Measurements from ENCODE around the gene RBBP8NL. TPM values are rescaled to one million over a fixed set of nuclear protein-coding genes. Genes with fewer than 3 reads are reported as not detected.

RBBP8NL gene
- polyA plus RNA-seq (2012; ENCODE audit: insufficient read depth, insufficient read length, low read depth) = not detected

GRCh38 chr20:62427172-62428001 is at the start of gene RBBP8NL:
Gene RBBP8NL, minus strand, starts transcription at chr20:62427539. Its CDS starts 7,892 bp downstream, at chr20:62419647.
- no peak for TF ChIP-seq CTCF (IDR thresholded peaks at IDR 0.05; ENCODE audit: low read depth, low read length)
- no peak for DNase-seq
- no peaks in the 10 kb centered on the region for H3K27me3 ChIP-seq
- no peaks in the 10 kb centered on the region for H3K9me3 ChIP-seq
- H3K4me1 ChIP-seq = no peaks in the 10 kb centered on the region; the same call in 1 of the 2 replicates
- no peak within 1 kb of the TSS for H3K4me3 ChIP-seq (ENCODE audit: low read depth, low read length)
- no peaks in the 10 kb centered on the region for H3K36me3 ChIP-seq

- H3K4me1 ChIP-seq = no peaks in the 10 kb centered on the region; the same call in 1 of the 2 replicates
- no peak for DNase-seq
- no peaks in the 10 kb centered on the region for H3K36me3 ChIP-seq
- H3K9me3 ChIP-seq = no peaks in the 10 kb centered on the region
- TF ChIP-seq CTCF (IDR thresholded peaks at IDR 0.05; ENCODE audit: low read depth, low read length) = no peak
- no peak overlapping the region for H3K4me3 ChIP-seq (ENCODE audit: low read depth, low read length)
- peaks cover 57% of the 10 kb centered on the region for H3K27me3 ChIP-seq
These were observed 48.9 kb upstream of the RBBP8NL start for GRCh38 chr20:62476056-62476838.

- H3K36me3 ChIP-seq = no peaks in the 10 kb centered on the region
- H3K4me1 ChIP-seq = no peaks in the 10 kb centered on the region; the same call in 1 of the 2 replicates
- no peaks in the 10 kb centered on the region for H3K9me3 ChIP-seq
- 0 out of 2 replicates have a peak within 1 kb of the TSS, but pooled peaks have one; percentile 2 for H3K4me3 ChIP-seq (ENCODE audit: low read depth, low read length)
- peaks cover 57% of the 10 kb centered on the region for H3K27me3 ChIP-seq
- TF ChIP-seq CTCF (IDR thresholded peaks at IDR 0.05; ENCODE audit: low read depth, low read length) = no peak
- DNase-seq = no peak
These were observed 48.4 kb upstream of the RBBP8NL start, which contains the start of gene GATA5 for GRCh38 chr20:62475772-62476055. Gene GATA5, minus strand, starts transcription at chr20:62475995. Its CDS starts 474 bp downstream, at chr20:62475521.

- H3K9me3 ChIP-seq = no peaks in the 10 kb centered on the region
- no peaks in the 10 kb centered on the region; the same call in 1 of the 2 replicates for H3K4me1 ChIP-seq
- peaks cover 57% of the 10 kb centered on the region for H3K27me3 ChIP-seq
- no peak for DNase-seq
- H3K36me3 ChIP-seq = no peaks in the 10 kb centered on the region
- H3K4me3 ChIP-seq (ENCODE audit: low read depth, low read length) = 0 out of 2 replicates have a peak overlapping the region, but pooled peaks have one; percentile 2
- no peak for TF ChIP-seq CTCF (IDR thresholded peaks at IDR 0.05; ENCODE audit: low read depth, low read length)
These were observed 47.9 kb upstream of the RBBP8NL start for GRCh38 chr20:62475027-62475771.

GRCh38 chr20:62474604-62475026 is 47.3 kb upstream of the RBBP8NL start:
- no peak for TF ChIP-seq CTCF (IDR thresholded peaks at IDR 0.05; ENCODE audit: low read depth, low read length)
- no peaks in the 10 kb centered on the region for H3K9me3 ChIP-seq
- no peaks in the 10 kb centered on the region; the same call in 1 of the 2 replicates for H3K4me1 ChIP-seq
- DNase-seq = no peak
- H3K4me3 ChIP-seq (ENCODE audit: low read depth, low read length) = no peak overlapping the region
- no peaks in the 10 kb centered on the region for H3K36me3 ChIP-seq
- peaks cover 56% of the 10 kb centered on the region for H3K27me3 ChIP-seq
